Measurements from ENCODE around the gene C11orf16. TPM values are rescaled to one million over a fixed set of nuclear protein-coding genes. Genes with fewer than 3 reads are reported as not detected.

C11orf16 gene, protein sequence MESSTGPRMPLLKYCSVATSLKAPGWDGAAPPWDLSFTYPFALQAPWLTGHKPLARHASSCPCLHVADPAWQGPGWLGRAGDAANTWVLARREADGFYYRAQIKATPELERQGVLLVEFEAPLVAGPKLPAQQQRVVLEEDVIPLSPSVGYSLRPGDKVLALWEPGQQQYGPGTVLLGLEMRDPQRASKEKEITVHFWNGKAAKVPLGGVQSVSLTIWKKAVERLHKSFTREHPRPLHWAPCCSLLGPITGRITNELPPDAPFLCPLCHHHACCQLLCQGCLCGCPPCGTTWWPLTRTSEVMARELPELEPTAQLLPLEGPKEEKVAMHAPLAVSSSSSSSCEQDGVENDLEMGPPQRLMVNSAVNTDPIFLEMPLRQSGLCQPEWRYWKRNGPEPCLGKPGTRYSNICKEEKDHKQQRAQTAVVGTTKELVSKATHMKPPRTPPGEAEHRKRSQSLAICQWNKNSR
- total RNA-seq: not detected in 2 replicates

GRCh38 chr11:8932564-8933180 lies at the start of gene C11orf16:
C11orf16 (minus strand) TSS chr11:8932947; CDS start chr11:8932308, 639 bp downstream.

GRCh38 chr11:8964324-8965320 lies 31.9 kb upstream of the C11orf16 start, which contains the start of gene TMEM9B:
TMEM9B (minus strand) TSS chr11:8964442; CDS start chr11:8964313, 129 bp downstream.

GRCh38 chr11:8942518-8943066 lies 9.8 kb upstream of the C11orf16 start, which contains the start of gene ASCL3:
ASCL3 (minus strand) TSS chr11:8943016; CDS start chr11:8938161, 4,855 bp downstream.

GRCh38 chr11:8911029-8911823 lies 21.5 kb downstream of the C11orf16 start, which contains the start of gene AKIP1:
AKIP1 (plus strand) TSS chr11:8911189; CDS start chr11:8911450, 261 bp downstream.

Small RNA genes lying within 50 kb of the gene (small RNA-seq; reads per million reads assigned to genes)
- not detected for gene RF00019

Other genes with a start within 250 kb of the C11orf16 start
- 28.9 and 30.3 TPM in 2 replicates for gene AKIP1, start 21.8 kb downstream of the C11orf16 start, total RNA-seq
- not detected in 2 replicates for gene ASCL3, start 10.1 kb upstream of the C11orf16 start, total RNA-seq
- gene TMEM9B, start 31.5 kb upstream of the C11orf16 start, total RNA-seq: 59.8 and 67.1 TPM in 2 replicates
- 10.2 and 11.1 TPM in 2 replicates for gene NRIP3, start 71.1 kb upstream of the C11orf16 start, total RNA-seq
- gene SCUBE2, start 158.7 kb upstream of the C11orf16 start, total RNA-seq: 2.1 and 4.8 TPM in 2 replicates